IPS-18c (cell line): Measurements from ENCODE around the gene CRYBG3.

ENCODE experiments used
- H3K4me3 ChIP-seq: 2 replicates; pipeline ENCODE4 v1.7.0; 2013; ENCODE audit warnings: low read depth, mild to moderate bottlenecking, low read length, moderate library complexity; ENCODE audit not compliant: insufficient read depth
- H3K9me3 ChIP-seq: one replicate; pipeline ENCODE4 v1.6.1; 2013; ENCODE audit warnings: mild to moderate bottlenecking, low read length, moderate library complexity; ENCODE audit not compliant: control insufficient read depth, insufficient read depth

CRYBG3 gene

DNA sequence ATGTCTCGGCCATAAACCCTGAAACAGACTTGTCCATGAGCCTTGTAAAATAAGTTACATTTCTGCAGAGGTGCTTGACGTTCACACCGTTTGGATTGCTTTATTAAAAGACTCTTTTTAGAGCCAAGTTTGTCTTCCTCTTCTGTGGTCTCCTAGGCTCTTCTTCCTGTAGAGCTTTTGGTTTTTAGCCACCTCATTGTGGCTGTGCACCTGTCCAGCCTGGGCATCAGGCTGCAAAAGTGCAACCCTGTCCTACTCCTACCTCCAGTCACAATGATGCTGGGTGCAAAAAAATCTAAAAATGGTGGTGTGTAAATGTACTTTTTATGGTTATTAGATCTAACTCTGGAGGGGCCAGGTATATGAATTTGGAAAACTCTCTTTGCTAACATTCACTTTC, 153.2 kb downstream of the CRYBG3 start:
- H3K4me3 ChIP-seq = no peak overlapping the region
- no peaks in the 10 kb centered on the region for H3K9me3 ChIP-seq

DNA sequence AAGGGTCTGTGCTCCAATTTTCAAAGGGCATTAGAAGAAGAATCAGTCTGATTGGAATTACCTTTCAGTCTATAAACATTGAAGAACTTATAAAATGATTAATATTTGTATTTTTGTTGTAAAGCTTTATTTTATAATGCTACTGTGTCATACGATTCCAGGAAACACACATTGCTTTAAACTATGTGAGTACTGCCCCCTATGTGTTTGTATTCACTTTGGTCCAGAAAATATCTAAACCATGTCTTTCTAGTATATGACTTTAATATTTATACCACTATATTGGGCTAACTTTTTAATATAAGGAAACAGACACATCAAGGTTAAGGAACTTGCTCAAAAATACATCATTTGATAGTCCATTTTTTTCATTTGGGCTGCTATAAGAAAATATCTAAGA, 153.7 kb downstream of the CRYBG3 start:
- no peak overlapping the region for H3K4me3 ChIP-seq

DNA sequence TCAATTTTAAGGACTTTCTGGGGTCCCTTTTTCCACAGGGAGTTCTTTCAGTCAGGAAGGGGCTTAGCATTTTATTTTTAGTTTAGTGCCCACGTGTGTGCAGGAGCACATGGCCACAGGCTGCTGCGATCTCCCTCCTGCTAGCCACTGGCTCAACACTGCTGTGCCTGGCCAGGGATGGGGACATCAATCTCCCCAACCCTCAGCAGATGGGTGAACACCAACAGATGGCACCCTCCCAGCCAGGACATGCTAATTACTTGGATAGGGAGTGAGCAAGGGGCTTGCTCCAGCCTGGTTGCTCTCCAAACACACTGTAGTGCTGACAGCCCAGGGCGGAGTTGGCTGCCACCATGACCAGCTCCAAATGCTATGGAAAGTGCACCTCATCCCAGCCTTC, 157.8 kb downstream of the CRYBG3 start:
- Histone ChIP-seq H3K4me3 (no peak overlapping the region), H3K9me3 (no peaks in the 10 kb centered on the region)

More for the DNA sequence above, 153.7 kb downstream of the CRYBG3 start:
- H3K9me3 ChIP-seq = no peaks in the 10 kb centered on the region

DNA sequence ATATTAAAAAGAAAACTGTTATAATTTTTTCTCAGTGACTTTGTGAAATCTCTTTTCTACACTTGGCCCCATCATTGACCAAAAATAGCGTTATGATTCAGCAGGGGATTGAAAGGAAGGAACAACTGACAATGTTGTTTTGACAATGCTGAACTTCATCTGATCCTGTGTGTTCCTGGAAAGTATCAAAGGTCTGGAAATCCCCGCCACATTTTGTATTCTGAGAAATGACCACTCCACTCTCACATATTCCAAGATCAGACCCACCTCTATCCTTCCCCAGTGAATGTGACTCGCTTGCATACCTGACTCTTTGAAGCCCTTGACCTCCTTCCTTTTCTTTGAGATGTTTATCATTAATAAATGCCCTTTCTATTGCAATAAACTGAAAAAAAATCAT, 160.1 kb downstream of the CRYBG3 start:
- H3K9me3 ChIP-seq = no peaks in the 10 kb centered on the region
- H3K4me3 ChIP-seq = no peak overlapping the region

DNA sequence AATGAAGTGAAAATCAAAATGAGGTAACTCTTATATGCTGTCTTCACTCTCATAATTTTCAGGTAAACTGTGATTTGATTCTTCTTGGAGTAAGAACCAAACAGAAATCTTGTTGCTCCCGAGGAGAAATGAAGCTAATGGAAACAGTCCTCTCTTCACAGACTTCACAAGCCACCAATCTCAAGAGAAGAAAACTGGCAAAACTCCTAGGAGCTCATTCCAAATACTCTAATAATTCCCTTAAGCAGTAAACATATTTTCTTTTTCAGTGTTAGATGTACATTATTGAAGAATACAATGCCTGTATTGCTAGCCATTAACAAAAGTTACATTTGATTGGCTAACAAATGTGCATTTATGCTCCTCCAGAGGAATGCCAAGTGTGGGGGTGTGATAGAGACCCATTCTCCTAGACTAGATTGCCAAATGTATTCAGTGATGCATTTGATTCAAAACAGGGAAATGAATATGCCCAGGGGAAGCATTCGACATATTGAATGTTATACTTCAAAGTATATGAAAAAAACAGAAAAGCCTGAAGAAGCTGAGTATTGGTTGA, 162.2 kb downstream of the CRYBG3 start:
- Histone ChIP-seq H3K4me3 (no peak overlapping the region), H3K9me3 (no peaks in the 10 kb centered on the region)

DNA sequence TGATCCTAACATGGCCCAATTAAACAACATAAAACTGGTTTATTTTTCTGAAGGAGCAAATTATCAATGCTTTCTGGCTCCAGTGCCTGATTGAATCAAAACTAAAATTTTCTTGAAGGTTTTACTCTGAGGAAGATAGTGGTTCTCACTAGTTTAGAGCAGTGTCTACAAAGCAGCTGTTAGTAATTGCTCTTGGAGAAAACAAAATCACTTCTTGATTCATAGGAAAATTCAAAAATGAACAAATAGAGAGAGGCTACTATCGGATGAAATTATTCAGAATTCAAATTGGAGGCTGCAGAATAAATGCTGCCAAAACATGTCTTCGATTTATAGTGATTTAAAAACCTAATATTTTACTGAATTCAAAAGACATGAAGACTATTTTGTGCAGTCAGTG, 165.5 kb downstream of the CRYBG3 start:
- H3K9me3 ChIP-seq = no peaks in the 10 kb centered on the region

DNA sequence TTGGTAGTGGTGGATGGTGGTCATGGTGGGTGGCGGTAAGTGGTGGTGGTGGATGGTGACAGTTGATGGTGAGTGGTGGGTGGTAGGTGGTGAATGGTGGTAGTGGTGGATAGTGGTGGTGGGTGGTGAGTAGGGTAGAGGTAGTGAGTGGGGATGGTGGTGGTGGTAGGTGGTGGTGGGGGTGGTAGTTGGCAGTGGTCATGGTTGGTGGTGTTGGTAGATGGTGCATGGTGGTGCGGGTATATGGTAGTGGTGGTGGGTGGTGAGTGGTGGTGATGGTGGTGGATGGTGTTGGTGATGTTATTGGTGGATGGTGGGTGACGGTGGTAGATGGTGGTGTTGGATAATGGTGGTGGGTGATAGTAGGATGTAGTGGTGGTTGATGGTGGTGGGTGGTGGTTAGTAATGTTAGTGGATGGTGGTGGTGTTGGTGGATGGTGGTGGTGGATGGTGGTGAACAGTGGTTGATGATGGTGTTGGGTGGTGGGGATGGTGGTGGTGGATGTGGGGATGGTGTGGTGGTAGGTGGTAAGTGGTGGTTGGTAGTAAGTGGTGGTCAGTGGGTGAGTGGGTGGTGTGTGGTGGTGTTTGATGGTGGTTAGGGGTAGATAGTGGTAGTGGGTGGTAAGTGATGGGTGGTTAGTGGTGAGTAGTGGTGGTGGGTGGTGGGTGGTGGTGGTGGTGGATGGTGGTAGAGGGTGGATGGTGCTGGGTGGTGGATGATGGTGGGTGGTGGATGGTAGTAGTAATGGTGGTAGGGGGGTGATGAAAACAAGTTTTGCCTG, 167.2 kb downstream of the CRYBG3 start:
- Histone ChIP-seq H3K4me3 (no peak overlapping the region), H3K9me3 (no peaks in the 10 kb centered on the region)

More for the DNA sequence above, 165.5 kb downstream of the CRYBG3 start:
- H3K4me3 ChIP-seq = no peak overlapping the region

DNA sequence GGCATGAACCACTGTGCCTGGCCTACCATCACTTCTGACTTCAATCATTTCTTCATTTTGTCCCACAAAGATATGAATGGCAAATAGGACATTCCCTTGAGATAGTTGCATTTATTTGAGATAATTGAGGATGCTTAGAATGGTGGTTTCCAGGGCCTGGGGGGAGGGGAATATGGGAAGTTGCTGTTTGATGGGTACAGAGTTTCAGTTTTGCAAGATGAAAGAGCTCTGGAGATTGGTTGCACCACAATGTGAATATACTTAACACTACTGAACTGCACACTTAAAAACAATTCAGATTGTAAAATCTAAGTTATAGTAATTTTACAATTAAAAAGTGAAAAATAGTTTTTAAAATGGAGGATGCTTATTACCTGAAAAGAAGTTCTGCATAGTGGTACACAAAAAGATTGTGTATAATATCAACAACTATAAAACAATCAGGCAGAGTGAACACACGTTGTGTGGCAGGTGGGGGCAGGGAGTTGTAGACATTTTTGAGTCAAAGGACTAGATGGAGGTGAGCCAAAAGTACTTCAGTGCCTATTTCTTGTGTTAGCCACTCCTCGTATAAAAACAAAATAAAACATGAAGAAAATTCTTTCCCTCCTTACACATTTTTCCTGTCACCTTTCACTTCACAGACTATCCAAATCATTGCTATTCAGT, 168.9 kb downstream of the CRYBG3 start:
- Histone ChIP-seq H3K4me3 (no peak overlapping the region), H3K9me3 (no peaks in the 10 kb centered on the region)

DNA sequence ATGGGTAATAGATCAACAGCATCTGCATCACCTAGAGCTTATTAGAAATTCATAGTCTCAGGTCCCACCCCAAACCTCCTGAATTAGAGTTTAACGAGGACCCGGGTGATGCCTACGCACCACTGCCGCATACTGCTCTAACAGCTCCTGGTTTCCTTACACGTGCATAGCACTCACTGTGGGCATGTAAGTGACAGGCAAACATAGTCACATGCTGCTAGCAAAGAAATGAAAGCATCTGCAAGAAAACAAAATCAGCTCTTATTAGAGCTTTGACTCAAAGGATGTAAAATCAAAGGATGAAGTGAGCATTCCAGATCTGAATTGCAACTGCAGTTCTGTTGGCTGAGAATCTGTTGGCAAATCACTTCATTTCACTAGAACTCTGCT, 169.5 kb downstream of the CRYBG3 start:
- no peaks in the 10 kb centered on the region for H3K9me3 ChIP-seq
- no peak overlapping the region for H3K4me3 ChIP-seq

DNA sequence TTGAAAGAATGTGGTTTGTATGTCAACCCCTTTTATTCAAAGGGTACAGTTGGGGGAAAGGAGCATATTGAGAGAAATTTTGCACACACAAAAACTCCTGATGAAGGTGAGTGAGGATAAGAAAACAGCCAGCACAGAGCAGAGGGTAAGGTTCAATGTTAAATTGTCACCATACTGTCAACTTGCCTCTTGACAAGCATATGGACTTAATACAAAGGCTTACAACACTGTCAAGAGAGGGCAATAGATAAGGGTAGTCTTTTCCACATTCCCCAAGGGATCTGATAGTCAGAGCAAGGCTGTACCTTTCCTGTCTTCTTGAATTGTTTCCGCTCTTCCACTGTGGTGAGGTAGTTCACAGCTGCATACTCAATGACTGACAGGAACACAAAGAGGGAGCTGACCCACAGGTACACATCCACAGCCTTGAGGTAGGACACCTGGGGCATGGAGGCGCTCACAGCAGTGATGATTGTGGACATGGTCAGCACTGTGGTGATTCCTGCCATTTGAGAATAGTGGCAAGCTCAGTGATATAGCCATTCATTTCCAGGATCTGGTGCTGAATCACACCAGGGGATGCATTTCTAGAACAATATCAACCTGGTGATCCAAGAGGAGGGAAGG, 170.8 kb downstream of the CRYBG3 start:
- Histone ChIP-seq H3K4me3 (no peak overlapping the region), H3K9me3 (no peaks in the 10 kb centered on the region)

DNA sequence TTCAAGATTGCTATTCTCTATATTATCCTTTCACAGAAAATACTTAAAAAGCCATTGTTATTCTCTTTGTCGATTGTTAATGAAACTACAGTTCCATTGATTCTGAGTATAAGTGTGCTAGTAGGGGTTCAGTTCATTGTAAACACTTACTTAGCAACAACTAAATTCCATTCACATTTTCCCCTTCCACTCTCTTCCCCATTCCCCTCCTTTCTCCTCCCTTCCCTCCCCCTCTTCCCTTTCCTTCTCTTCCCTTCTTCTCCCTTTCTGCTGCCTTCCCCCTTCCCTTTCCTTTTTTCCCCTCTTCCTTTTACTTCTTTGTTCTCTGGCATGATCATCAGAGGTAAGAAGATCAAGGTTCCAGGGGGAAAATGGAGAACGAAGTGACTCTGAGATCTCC, 171.7 kb downstream of the CRYBG3 start:
- Histone ChIP-seq H3K4me3 (no peak overlapping the region), H3K9me3 (no peaks in the 10 kb centered on the region)

DNA sequence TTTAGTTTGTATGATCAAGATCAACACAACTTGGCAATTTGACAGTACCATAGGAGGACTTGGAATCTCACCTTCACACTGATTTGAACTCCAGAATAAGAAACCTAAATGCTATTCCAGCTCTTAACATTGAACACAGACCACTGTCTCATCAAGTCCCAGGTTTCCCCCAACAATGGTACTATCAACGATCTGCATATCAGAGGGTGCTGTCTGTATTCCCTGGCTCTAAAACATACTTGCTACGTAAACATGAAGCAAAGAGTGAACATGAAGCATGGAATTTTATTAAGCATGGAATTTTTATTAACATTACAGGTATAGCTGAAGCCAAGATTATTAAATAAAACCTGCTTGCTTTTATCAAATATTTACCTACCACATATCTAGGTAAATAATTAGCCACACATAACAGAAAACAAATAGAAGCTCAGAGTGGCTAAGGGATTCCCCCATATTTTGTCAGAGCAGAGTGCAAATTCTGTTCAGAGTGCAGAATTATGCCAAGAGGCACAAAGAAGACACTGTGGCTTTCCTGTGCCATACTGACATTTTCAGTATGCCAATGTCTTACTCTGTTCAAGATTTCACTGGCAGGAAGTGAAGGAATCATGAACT, 172.6 kb downstream of the CRYBG3 start:
- no peak overlapping the region for H3K4me3 ChIP-seq
- H3K9me3 ChIP-seq = no peaks in the 10 kb centered on the region
